GM18873 (cell line): ENCODE measurements around the gene DZIP1.
"Not testable (repeated sequence)": the region's sequence is repeated elsewhere in the genome, so short reads cannot be mapped to it uniquely, and the experiment has no call there.

Experiments
- ATAC-seq: cut with Tn5 transposase; IDR thresholded peaks from one replicate; pipeline ENCODE4 v1.9.1; 2021; ENCODE audit warnings: mild to moderate bottlenecking, moderate library complexity, moderate number of reproducible peaks; ENCODE audit not compliant: unreplicated experiment, low FRiP score

DZIP1 gene

DNA sequence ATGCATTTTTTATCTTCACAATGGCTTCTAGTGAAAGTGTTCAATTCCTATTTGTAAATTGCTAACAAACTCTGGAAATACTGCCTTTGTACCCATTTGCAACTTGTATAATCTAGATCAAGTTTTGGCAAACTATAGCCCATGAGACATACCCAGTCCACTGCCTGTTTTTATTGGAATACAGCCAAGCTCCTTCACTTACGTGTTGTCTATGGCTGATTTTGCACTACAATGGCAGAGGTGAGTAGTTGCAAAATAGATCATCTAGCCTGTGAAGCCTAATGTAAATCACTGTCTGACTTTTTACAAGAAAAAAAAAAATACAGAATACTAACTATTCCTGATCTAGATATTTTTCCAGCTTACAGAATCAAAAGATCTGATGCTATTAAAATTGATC is 37.1 kb downstream of the DZIP1 start:
- no peak for ATAC-seq

- no peak for ATAC-seq
Observed at GRCh38 chr13:95605448-95606125, 38.9 kb downstream of the DZIP1 start.

GRCh38 chr13:95604556-95604915 is 40.0 kb downstream of the DZIP1 start:
- ATAC-seq: no peak

DNA sequence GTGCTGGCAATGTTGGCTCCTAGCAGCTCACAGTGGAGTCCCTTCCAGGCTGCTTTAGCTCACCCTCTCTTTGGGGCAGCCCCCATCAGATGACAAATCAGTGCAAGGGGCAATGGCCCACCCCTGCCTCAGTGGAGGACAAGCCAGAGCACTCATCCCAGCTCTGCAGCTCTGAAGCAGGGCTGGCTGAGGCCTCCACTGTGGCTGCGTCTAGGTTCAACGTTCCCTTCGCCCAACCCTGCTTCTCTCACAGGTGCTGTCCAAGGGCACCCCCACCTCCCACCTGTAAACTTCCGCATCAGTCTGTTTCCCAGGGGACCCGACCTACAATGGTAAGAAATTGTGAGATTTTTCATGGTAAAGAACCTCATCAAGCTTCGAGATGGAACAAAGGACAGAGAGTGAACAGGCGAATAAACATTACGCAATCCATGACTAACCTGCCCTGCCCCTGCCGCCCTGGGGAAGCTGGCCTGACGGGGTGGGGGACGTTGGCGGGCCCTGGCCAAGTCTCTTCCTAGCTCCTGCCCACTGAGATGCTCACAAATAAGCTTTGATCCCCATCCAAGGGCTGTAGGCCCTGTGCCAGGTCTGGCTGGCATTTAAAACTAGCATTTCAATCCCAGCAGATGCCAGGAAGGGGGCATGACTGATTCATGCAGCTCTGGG is 40.5 kb downstream of the DZIP1 start:
- ATAC-seq: no peak

DNA sequence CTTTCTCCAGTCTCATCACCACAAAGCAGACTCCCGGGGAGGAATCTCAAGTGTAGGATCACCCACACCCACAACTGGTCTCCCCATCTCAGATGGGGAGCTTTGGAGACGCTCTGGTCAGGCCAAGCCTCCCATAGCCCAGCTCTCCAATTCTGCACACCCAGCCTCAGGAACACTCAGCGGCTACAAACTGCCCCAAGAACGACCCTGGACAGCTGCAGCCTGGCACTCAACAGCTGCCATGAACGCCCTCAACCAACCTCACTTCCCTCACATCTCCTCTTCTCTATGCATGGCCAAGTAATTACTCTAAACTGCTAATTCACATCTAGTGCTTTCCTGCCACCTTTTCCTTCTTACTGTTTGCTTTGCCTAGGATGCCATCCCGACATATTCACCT is 42.6 kb downstream of the DZIP1 start:
- ATAC-seq: no peak

DNA sequence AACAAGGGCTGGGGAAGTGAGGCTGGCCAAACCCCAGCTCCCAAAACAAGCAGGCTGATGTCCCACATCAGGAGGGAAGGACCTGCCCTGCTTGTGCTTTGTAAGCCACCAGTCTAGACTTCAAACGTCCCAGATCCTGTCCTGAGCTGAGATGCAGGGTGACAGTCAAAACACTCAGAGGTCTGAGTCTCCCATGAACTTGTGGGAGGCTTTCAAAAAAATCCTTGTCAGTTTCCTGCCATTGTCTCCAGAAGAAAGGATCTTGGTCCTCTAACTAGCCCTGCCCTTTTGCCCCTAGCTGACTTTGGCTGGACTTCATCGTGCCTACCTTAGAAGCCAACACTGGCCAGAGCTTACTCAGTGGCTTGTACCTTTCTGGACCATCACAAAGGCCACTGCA is 43.3 kb downstream of the DZIP1 start:
- ATAC-seq: no peak

DNA sequence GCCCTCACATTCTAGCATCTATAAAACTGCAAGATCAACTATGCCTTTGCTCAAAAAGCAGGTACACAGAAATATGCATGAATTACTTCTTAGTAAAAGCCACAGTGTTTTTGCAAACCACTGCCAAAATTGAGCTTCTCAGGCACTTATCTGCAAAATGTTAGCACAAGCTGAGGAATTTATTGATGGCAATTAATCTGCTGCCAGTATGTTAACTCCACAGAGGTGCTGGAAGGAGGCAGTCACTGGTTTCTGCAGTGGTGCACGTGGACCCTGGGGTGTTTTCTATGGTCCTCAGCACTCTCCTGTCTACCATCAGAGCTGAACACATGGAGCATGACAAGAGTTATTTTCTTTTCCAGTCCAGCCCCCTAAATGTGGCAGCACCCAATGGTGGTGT is 47.8 kb downstream of the DZIP1 start:
- ATAC-seq: no peak

- ATAC-seq: no peak
Observed at GRCh38 chr13:95593462-95593861, 51.0 kb downstream of the DZIP1 start.

- ATAC-seq: no peak
Observed at GRCh38 chr13:95588721-95589120, 55.8 kb downstream of the DZIP1 start.

DNA sequence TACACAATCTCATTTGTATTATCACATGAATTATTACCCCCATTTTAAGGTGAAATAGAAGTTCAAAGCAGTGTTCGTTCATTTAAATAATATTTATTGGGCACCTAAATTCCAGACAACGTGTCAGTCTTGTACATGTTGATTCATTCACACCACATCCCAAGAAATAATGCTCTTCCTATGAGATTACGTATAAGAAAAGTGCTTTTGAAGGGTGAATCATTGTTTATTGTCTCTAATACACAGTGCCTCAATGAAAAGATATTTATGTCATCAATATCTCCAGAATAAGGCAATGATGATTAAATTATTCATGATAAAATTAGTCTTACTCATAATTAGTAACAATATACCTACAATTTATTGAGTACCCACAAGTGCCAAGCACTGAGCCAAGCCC is 56.4 kb downstream of the DZIP1 start:
- ATAC-seq: no peak

- ATAC-seq: no peak
Observed at GRCh38 chr13:95585867-95586266, 58.6 kb downstream of the DZIP1 start.

GRCh38 chr13:95579303-95579702 is 65.2 kb downstream of the DZIP1 start:
- peak; percentile 86 for ATAC-seq

DNA sequence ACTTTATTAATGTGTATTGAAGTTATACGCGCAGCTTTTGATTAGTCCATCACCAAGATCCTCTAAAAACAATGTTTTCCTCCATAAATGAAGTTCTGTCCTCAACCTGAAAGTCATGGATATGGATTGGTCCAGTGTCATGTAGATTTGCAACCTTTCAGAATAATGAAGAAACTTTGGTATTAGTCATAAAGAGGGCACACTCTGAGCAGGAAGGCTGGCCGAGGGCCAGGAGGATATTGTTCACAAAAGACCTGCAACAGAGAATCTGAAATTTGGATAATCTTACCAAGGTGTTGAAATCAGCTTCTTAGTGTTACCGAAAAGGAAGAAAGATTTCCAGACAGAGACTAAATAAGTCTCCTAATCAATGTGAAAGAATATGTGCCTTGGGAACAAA is 71.3 kb downstream of the DZIP1 start:
- ATAC-seq: no peak

DNA sequence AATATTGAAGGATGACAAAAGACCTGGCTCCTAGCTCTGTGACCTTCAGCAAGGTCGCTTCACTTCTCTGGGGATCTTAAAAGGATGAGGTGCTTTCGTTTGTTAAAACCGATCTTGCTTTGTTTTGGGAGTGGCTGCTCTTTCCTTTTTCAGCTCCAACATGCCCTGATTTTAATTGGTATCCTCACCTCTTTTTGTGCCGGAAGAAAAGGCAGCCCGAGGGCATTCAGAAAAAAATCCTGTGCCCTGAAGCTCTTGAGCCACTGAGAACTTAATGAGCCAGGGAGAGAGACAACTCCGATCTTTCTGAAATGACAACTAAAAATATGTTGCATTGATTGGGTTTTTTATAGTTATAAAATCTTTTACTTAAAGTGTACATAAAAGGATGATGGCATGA is 72.6 kb downstream of the DZIP1 start:
- ATAC-seq: no peak

- ATAC-seq: no peak
Observed at GRCh38 chr13:95570016-95570415, 74.5 kb downstream of the DZIP1 start.

- no peak for ATAC-seq
Observed at GRCh38 chr13:95568131-95568530, 76.4 kb downstream of the DZIP1 start.

GRCh38 chr13:95565758-95566157 is 78.7 kb downstream of the DZIP1 start:
- ATAC-seq: not testable (repeated sequence)

GRCh38 chr13:95564733-95565291 is 79.7 kb downstream of the DZIP1 start:
- no peak for ATAC-seq

GRCh38 chr13:95564091-95564490 is 80.4 kb downstream of the DZIP1 start:
- no peak for ATAC-seq

DNA sequence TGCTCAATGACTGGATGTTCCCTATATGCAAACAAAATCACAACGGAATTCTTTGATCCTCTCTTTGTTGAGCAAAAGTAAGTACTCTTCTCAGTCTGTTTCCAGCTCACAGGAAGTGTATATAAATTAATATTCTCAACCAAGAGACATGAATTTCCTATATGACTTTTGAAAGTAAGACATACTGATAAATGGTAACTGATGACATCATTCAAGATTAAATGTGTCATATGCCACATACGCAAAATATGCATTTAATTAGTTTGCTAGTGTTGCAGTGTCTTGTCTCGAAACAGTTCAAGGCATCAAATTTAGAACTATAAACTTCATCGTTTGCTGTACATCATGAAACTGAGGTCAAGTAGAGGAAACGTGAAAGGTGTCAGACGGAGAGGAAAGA is 84.1 kb downstream of the DZIP1 start:
- ATAC-seq: no peak

- ATAC-seq: no peak
Observed at GRCh38 chr13:95559100-95559499, 85.4 kb downstream of the DZIP1 start.

DNA sequence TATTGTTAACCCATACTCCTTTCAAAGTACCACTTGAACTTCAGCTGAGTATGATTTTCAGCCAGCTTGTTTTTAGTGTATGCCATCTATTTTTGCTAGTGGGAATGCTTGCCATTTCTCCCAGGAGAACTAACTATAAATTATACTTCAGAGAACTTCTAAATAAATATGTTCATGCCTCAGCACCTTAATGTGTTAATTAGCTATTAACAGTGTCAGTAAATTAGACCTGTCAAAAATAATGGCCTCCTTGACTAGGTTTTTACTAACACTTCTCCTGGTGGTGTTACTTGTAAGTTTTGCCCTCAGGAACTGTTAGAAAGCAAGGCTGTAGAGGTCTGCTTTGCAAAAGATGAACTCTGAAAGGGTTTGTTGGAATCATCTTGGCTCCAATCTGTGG is 87.5 kb downstream of the DZIP1 start:
- no peak for ATAC-seq
